HG02981 (cell line): ENCODE data around the gene SLC25A19.

Experiments used
- ATAC-seq: cut with Tn5 transposase; IDR thresholded peaks from one replicate; pipeline ENCODE4 v1.9.1; 2021; ENCODE audit warnings: mild to moderate bottlenecking, moderate library complexity; ENCODE audit not compliant: unreplicated experiment

Gene SLC25A19

DNA sequence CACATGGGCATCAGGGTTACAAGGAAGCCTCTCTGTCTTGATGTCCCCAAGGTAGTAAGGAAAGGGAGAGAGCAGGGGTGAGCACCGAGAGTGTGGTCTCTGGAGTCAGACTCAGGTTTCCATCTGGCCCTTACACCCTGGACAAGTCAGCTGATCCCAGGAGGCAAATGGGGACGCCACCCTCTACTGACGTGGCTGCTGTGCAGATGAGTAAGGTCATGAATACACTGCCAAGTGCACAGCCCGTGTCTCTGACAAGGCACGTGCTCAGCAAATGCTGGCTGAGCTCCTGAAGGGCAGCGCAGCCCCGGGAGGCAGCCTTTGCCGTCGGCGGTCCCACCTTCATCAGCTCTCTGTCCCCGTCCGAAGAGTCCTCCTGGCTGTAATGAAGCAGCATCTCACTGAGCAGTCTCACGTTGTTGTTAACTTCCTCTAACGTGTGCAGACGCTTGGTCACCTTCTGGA is 47.2 kb downstream of the SLC25A19 start:
- no peak for ATAC-seq

DNA sequence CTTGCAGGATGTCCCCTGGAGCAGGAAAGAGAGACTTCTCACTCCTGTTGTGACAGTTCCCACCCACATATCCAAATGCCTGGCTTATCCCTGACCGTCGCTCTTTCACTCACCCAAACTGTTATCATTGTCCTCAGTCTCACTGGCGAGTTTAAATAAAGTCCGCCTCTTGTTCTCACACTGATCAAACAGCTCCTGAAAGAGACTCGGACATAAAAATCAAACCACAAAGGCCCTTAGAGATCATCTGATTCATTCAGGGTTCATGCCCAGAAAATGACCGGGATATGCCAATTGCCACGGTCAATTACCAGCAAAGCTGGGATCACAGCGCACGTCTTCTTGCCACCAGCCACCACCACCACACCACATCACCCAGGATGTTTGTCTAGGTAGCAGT is 47.7 kb downstream of the SLC25A19 start:
- no peak for ATAC-seq

DNA sequence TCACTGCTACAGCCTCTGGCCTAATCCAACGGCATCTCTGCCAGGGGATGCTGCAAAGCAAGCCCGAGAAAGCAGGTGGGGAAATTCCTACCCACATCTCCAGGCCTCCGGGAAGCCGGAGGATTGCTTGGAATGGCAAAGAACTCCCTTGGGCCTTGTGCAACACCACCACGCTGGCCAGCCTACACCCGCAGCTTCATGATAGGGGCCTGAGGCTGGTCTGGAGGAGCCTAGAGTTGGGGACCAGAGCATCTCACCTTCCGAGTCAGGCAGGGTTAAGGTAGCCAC is 48.1 kb downstream of the SLC25A19 start:
- no peak for ATAC-seq

GRCh38 chr17:75240394-75241142 is 48.7 kb downstream of the SLC25A19 start:
- no peak for ATAC-seq

DNA sequence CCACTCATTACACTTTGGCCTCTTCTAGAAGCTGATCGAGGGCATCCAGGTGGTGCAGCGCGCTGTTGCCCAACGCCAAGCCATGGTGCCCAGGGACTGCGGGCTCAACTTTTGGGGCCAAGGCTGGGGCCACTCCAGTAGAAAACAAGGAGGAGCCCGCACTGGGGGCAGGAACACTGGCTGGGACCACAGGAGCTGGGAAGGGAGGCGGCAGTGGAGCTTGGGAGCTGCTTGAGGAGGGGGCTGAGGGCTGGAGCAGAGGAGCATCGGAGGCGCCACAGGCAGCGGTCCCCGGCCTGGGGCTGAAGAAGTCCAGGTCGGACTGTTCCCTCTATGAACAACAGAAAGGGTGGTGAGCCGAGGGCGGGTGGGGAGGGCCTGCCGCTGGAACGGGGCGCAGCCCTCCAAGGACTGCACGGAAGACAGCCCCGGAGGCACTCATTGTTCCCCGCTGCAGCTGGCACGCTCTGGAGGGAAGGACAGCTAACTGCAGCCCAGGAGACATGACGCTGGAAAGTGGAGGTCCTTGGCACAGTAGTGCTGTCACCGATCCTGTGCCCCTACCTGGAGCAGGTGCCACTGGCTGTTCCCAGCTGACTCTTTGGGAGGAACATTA is 49.3 kb downstream of the SLC25A19 start:
- no peak for ATAC-seq

GRCh38 chr17:75239214-75239613 is 50.0 kb downstream of the SLC25A19 start:
- ATAC-seq: no peak

GRCh38 chr17:75238684-75239191 is 50.5 kb downstream of the SLC25A19 start:
- ATAC-seq: peak; percentile 50

DNA sequence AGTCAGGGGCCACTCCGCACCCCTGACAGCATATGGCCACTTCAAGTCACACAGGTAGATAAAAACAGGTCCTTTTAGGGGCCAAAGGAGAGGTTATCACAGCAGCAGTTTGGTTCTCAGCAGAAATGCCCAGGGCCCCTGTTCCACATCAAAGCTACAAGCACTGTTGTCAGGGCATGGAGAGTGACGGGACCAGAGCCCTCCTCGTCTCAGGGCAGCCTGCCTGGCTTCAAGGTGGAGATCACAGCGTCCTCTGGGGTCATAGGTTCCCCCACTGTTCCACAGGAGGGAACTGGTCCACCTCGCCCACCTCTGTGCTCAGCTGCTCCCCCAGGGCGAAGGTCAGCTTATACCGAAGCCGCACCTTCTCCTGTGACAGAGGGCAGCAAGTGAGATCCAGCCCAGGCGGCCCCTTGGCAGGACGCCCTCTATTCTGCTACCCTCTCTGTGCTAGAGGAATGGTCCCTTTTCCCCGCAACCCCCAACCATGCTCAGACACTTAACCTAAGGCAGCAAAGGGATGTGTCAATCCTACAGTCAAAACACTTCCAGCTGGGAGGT is 51.1 kb downstream of the SLC25A19 start:
- ATAC-seq: no peak

- no peak for ATAC-seq
Observed at GRCh38 chr17:75237100-75238014, 51.9 kb downstream of the SLC25A19 start.

GRCh38 chr17:75232786-75233185 is 56.4 kb downstream of the SLC25A19 start:
- no peak for ATAC-seq

- ATAC-seq: no peak
Observed at GRCh38 chr17:75231741-75232464, 57.3 kb downstream of the SLC25A19 start.

GRCh38 chr17:75231071-75231470 is 58.2 kb downstream of the SLC25A19 start:
- no peak for ATAC-seq

DNA sequence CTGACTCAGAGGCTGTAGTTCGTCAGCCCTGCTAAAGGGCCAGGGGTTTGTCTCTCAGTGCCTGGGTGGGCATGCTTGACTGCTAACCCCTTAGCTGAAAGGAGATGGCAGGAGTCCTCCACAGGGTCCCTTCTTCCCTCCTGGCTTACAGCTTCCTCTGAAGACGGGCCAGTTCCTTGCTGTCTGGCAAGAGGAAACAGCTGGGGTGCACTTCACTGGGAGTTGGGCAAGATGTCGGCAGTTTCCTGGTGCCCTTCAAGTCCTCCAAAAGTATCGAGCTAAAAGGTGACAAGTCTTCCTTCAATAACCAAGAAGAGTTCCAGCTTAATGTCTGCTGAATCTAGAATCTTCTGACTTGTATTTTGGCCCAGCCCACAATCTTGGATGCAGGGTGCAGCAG is 60.4 kb downstream of the SLC25A19 start:
- no peak for ATAC-seq

GRCh38 chr17:75228305-75228704 is 60.9 kb downstream of the SLC25A19 start:
- ATAC-seq: no peak

GRCh38 chr17:75227729-75228128 is 61.5 kb downstream of the SLC25A19 start:
- ATAC-seq: no peak

DNA sequence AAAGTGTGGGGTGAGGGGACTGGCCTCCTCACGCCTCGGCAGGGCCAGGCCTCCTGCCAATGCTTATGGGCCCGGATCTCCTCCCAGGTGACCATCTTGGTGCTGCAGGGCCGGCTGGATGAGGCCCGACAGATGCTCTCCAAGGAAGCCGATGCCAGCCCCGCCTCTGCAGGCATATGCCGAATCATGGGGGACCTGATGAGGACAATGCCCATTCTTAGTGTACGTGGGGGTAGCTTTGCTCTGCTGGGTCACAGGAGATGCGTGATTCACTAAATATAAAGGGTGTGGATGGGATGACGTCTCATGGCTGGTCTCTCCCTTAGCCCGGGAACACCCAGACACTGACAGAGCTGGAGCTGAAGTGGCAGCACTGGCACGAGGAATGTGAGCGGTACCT is 64.2 kb downstream of the SLC25A19 start:
- ATAC-seq: no peak
